KG1 (cell line): ENCODE measurements around the gene PTOV1.

Experiments
- DNase-seq: peaks from one replicate; lab custom pipeline; 2025; lab: John Stamatoyannopoulos, UW

Gene PTOV1

GRCh38 chr19:49889687-49890348, 38.9 kb downstream of the PTOV1 start:
- DNase-seq = no peak

GRCh38 chr19:49890349-49891311, 39.7 kb downstream of the PTOV1 start:
- DNase-seq = no peak

GRCh38 chr19:49891393-49891792, 40.4 kb downstream of the PTOV1 start:
- no peak for DNase-seq

GRCh38 chr19:49892716-49893115, 41.8 kb downstream of the PTOV1 start:
- no peak for DNase-seq

GRCh38 chr19:49894011-49894664, 43.2 kb downstream of the PTOV1 start:
- no peak for DNase-seq

DNA sequence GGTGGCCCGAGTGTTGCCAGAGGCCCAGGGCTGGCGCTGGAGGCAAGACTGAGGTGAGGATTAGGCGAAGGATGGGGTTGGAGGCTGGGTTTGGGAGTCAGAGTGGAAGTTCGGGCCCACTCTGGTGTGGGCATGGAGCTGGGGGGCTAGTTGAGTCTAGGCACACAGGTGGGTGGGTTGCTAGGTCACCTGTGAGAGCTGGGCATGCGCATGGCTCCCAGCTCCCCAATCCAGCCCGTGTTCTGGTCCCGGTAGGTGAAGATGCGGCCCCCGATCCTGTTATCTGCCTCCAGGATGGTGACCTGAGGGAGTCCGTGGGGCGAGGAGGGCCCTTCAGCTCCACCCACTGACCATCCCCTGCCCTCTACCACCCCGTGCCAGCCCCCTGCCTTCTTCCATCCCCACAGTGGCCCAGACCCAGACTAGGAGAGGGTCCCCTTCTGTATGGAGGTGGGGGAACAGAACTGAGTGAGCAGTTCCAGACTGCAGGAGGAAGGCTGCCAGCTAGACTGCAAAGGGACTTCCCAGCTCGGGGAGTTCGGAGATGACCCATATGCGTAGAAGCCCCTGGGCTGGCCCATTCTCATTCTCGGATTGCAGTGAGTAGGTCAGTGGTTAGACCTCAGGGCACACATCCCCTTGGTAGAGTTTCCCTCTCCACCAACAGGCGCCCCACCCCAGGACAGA, 44.1 kb downstream of the PTOV1 start:
- no peak for DNase-seq

DNA sequence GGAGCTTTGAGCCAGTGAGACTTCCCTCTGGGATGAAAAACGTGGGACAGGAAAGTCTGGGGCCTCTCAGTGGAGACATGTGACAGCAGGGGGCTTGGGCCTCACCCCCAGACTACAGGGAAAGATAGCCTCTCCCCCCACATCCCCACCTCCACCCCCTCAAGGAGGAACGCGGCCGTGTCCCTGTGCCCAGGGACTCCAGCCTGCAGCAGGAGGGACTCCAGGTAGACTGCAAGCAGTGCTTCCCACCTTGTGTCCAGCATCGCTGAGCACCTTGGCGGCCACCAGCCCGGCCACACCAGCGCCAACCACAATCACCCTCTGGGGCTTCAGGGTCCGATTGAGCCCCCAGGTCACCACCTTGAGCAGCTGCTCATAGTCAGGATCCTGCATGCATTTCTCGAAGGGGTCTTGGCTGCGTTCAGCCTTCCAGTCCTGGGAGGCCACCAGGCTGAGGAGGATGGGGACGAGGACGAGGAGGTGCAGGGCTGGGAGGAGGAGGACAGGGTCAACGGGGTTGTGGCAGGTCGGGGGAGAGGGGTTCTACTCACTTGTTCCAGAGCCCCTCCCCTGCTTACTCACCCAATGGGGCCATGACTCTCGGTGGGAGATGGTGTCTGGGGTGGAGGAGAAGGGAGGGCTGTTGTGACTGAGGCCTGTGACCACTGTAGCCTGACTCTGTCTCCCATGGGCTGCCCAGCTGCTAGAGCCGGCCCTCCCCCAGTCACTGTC, 44.8 kb downstream of the PTOV1 start:
- no peak for DNase-seq

- peak; percentile 35 for DNase-seq
Observed at GRCh38 chr19:49896863-49897621, 46.1 kb downstream of the PTOV1 start, which contains the start of gene IL4I1. IL4I1 (minus strand) TSS chr19:49896887; CDS start chr19:49896160, 727 bp downstream.

- no peak for DNase-seq
Observed at GRCh38 chr19:49904136-49904535, 53.2 kb downstream of the PTOV1 start.

- no peak for DNase-seq
Observed at GRCh38 chr19:49906879-49907564, 56.1 kb downstream of the PTOV1 start.

GRCh38 chr19:49907745-49908446, 56.9 kb downstream of the PTOV1 start:
- no peak for DNase-seq

DNA sequence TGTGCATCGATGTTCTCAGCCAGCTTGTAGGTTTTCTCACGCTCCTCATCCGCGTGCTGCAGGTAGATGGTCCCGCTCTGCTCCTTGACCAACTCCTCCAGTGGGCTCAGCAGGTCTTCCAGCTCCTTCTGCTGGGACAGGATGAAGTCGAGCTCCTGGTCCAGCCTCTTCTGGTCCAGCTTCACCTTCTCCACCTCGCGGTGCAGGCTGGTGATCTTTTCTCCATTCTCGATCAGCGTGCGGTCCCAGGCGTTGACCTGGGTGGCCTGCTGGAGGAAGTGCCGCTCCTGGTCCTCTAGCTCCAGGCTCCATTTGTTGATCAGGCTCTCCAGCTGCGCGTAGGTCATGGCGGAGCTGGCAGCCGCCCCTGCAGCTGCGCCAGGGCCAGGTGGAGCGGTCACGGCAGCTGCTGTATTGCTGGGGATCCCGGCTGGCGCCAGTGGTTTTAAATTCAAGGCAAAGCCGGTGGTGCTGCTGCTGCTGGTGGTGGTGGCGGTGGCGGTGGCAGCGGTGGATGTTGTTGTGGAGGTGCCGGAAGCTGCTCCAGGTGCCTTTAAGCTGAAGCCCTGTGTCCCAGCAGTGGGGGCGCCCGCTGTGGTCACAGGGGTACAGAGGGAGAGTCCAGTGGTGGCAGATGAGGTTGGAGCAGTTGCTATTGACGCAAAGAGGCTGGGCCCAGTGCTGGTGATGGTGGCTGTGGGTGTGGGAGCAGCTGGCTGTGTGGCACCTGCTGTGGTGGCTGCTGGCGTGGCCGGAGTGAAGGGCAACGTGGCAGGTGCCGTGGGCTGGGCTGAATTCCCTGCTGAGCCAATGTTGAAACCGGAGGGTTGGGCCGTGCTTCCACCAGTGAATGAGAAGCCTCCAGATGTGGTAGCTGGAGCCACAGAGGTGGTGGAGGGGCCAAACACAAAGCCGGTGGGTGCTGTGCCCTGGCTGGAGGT, 57.8 kb downstream of the PTOV1 start:
- no peak for DNase-seq

- no peak for DNase-seq
Observed at GRCh38 chr19:49910179-49910578, 59.2 kb downstream of the PTOV1 start.
